Kidney (tissue), 14 donors: ENCODE results near the gene GMDS. TPM values are rescaled to one million over a fixed set of nuclear protein-coding genes. Genes with fewer than 3 reads are reported as not detected.

ENCODE experiments used
- DNase-seq, 5 donors: peaks; one replicate each; pipeline ENCODE4 v3.0.0-alpha.2; 2013 to 2020
- FAIRE-seq: peaks from 2 replicates; lab custom pipeline; 2012; peaks lifted over from hg19 to GRCh38; lab: Jason Lieb, UNC
- H3K27ac ChIP-seq, 2 donors: one replicate each; pipeline ENCODE4 v1.7.0; 2013; ENCODE audit warnings: low read depth in 2 of 2, low read length in 2 of 2, inconsistent platforms in 1 of 2
- H3K27me3 ChIP-seq: one replicate; pipeline ENCODE4 v1.7.1; 2013; ENCODE audit warnings: low read length, inconsistent platforms; ENCODE audit not compliant: control insufficient read depth, insufficient read depth
- H3K36me3 ChIP-seq, 3 donors: one replicate each; pipeline versions ENCODE4 v1.7.0 to v1.7.1; 2013; ENCODE audit warnings: low read length in 3 of 3, control low read depth in 1 of 3, inconsistent platforms in 1 of 3; ENCODE audit not compliant: insufficient read depth in 3 of 3, control insufficient read depth in 2 of 3
- H3K4me1 ChIP-seq, 3 donors: one replicate each; pipeline versions ENCODE4 v1.7.0 to v1.7.1; 2013; ENCODE audit warnings: low read length in 3 of 3, inconsistent platforms in 1 of 3, low read depth in 1 of 3; ENCODE audit not compliant: control insufficient read depth in 2 of 3, insufficient read depth in 2 of 3
- H3K4me3 ChIP-seq, 3 donors: one replicate each; pipeline versions ENCODE4 v1.7.0 to v1.8.1; 2013; ENCODE audit warnings: low read length in 3 of 3, control low read depth in 1 of 3, inconsistent platforms in 1 of 3
- H3K9ac ChIP-seq, 3 donors: one replicate each; pipeline versions ENCODE4 v1.7.0 to v1.7.1; 2013; ENCODE audit warnings: low read length in 3 of 3, control low read depth in 1 of 3, inconsistent platforms in 1 of 3
- H3K9me3 ChIP-seq, 3 donors: one replicate each; pipeline versions ENCODE4 v1.7.0 to v1.7.1; 2013; ENCODE audit warnings: low read length in 3 of 3, control low read depth in 1 of 3, inconsistent platforms in 1 of 3; ENCODE audit not compliant: control insufficient read depth in 2 of 3, insufficient read depth in 1 of 3
- intact Hi-C: fragments of 100-400 bp; cut with DNase I; formaldehyde crosslinking; loops from one replicate; pipeline ENCODE4 v1.11.1; 2022
- polyA plus RNA-seq: library from polyadenylated mRNA; stranded (reverse); fragments of 350-450 nt; fragmentation: Illumina TruSeq; extraction: RNeasy Lipid Tissue Mini Kit (QIAGEN cat#74804); gene quantifications from one replicate; pipeline ENCODE4 v1.2.3, GENCODE V29; 2014; ENCODE audit warnings: low read depth, low replicate concordance; ENCODE audit not compliant: insufficient read depth
- total RNA-seq: library from RNA; stranded (reverse); fragmentation: NEBNext Ultra II Directional; extraction: Animal tissue kit (Norgen Biotek cat#: 25700); gene quantifications from one replicate; pipeline ENCODE4 v1.2.1, GENCODE V29; 2021
- TF ChIP-seq, protein P1 (sequence below): IDR thresholded peaks from 3 replicates; pipeline ENCODE4 v1.5.1; 2012; ENCODE audit warnings: mild to moderate bottlenecking, moderate library complexity, borderline replicate concordance; ENCODE audit not compliant: insufficient read depth; ENCODE audit errors: extremely low read depth
- donor health status: control.
- donor health status: control.
- donor health status: control.
- donor health status: control.
- donor health status: control.
- donor health status: DM: yes; HTN: yes; CAD: no.
- donor health status: Normal renal cell carcinoma (clear cell type).

The GMDS gene
- total and polyA plus RNA-seq, 2 donors from 2014 or later: 49.6 to 63.7 TPM

DNA sequence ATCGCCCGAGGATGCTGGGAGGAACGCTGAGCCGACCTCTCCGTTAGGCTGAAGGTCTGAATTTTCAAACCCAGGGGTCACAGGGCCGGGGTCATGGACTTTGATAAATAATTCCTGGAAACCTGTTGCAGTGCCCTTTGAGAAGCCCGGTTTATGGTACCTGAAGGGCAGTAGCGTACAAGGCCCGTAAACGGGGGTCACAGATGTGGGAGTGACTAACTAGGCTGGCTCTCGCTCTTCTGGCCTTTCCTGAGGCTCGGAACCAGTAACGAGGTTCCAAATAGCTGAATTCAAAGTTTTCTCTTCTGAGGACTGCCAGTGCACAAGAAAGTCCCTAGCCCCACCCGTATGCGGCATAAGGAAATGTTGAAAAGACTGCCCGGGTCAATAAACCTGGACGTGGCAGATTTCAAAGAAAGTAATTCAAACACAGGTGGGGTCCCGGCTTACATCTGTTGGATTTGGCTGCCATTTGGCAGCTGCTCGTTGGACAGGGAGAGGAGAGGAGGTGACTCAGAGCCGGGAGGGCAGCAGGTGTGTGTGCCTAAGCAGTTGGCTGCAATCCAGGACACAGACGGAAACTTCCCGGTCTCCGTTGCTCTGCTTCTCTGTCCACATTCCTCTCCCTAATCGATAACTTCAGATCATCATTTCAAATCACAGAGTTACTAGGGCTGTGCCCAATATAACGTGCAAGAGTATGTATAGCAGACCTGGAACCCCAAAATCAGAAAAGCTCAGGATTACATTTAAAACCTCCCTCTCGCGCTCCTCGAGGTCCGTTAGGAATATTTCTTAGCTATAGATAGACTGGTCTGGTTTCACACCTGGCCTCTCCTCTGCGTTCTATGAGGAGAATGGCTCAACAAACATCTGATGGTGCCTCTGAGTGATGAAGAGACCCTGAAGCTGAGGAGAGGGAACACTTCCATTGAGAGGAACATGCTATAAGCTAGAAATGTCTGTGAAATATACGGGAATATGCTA lies 765 bp upstream of the GMDS start:
- Histone ChIP-seq H3K4me3 (peak overlapping the region; percentile 74 to 96 (median 79)), H3K9me3 (no peaks in the 10 kb centered on the region), H3K9ac (peak overlapping the region; percentile 37 to 98 (median 61)), H3K27me3 (no peaks in the 10 kb centered on the region), H3K4me1 (peaks cover 0 to 6% (median 5%) of the 10 kb centered on the region in 3 donors), H3K36me3 (peaks cover 0 to 3% (median 0%) of the 10 kb centered on the region in 3 donors), H3K27ac (peak overlapping the region; percentile 91 to 97)
- DNase-seq: peak; percentile 68 to 91 (median 82)
- FAIRE-seq: no peak
- TF ChIP-seq, protein P1, sequence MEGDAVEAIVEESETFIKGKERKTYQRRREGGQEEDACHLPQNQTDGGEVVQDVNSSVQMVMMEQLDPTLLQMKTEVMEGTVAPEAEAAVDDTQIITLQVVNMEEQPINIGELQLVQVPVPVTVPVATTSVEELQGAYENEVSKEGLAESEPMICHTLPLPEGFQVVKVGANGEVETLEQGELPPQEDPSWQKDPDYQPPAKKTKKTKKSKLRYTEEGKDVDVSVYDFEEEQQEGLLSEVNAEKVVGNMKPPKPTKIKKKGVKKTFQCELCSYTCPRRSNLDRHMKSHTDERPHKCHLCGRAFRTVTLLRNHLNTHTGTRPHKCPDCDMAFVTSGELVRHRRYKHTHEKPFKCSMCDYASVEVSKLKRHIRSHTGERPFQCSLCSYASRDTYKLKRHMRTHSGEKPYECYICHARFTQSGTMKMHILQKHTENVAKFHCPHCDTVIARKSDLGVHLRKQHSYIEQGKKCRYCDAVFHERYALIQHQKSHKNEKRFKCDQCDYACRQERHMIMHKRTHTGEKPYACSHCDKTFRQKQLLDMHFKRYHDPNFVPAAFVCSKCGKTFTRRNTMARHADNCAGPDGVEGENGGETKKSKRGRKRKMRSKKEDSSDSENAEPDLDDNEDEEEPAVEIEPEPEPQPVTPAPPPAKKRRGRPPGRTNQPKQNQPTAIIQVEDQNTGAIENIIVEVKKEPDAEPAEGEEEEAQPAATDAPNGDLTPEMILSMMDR: no peak
- intact Hi-C loops: no loop called here

- intact Hi-C loops: no loop called here
- H3K9me3 ChIP-seq: no peaks in the 10 kb centered on the region
- peak overlapping the region; percentile 42 to 74 (median 74) for H3K9ac ChIP-seq
- FAIRE-seq (no peak), DNase-seq (peak in 2 of 5 donors; percentile 49 to 55)
- peaks cover 0 to 6% (median 5%) of the 10 kb centered on the region in 3 donors for H3K4me1 ChIP-seq
- H3K4me3 ChIP-seq: peak overlapping the region; percentile 78 to 86 (median 78)
- H3K27ac ChIP-seq: peak overlapping the region in 1 of 2 donors; percentile 76
- H3K27me3 ChIP-seq: no peaks in the 10 kb centered on the region
- peaks cover 0 to 3% (median 0%) of the 10 kb centered on the region in 3 donors for H3K36me3 ChIP-seq
- TF ChIP-seq, protein P1: no peak
Measured at GRCh38 chr6:2244261-2245102, 923 bp downstream of the GMDS start.

DNA sequence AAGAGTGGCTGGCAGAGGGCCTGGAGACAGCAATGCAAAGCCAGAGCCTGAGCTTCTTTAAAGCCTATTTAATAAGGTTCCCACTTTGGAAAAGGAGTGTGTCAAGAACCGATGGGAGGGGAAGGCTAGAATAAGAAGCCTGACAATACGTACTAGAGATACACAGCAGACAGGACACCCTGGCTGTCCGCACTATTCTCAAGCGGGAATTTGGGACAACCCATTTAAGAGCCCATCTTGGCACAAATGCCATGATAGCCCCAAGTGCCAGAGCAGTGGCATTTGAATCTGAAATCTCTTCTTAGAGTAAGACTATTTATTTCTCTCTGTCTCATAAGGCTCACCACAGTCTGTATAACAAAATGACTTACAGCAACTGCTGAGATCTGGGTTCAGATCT lies 3.1 kb downstream of the GMDS start:
- DNase-seq (no peak), FAIRE-seq (no peak)
- TF ChIP-seq, protein P1: no peak
- Histone ChIP-seq H3K36me3 (no peaks in the 10 kb centered on the region), H3K9me3 (no peaks in the 10 kb centered on the region), H3K9ac (no peak overlapping the region), H3K27ac (no peak overlapping the region), H3K4me3 (no peak overlapping the region), H3K4me1 (peaks cover 0 to 6% (median 5%) of the 10 kb centered on the region in 3 donors), H3K27me3 (no peaks in the 10 kb centered on the region)
- intact Hi-C loops: no loop called here
